GM23338 (cell line): ENCODE results near the gene VSIG10L. TPM values are rescaled to one million over a fixed set of nuclear protein-coding genes. Genes with fewer than 3 reads are reported as not detected.

Experiments
- ATAC-seq: fragments of 200-7000 bp; cut with Tn5 transposase; 3 replicates; pipeline ENCODE4 v1.9.1; 2020
- DNase-seq: peaks from one replicate; pipeline ENCODE4 v3.0.0-alpha.2; 2015; ENCODE audit warnings: low spot score
- H2AFZ ChIP-seq: fragments of 200-600 bp; sonication (generic); 2 replicates; pipeline ENCODE4 v1.8.0; 2016; ENCODE audit warnings: antibody characterized with exemption, mild to moderate bottlenecking, moderate library complexity
- H3F3A ChIP-seq: fragments of 200-600 bp; sonication (generic); replicated peaks from 2 replicates; pipeline ENCODE4 v1.8.0; 2017; ENCODE audit warnings: antibody characterized with exemption, mixed run types, low read depth
- H3K27ac ChIP-seq: fragments of 200-600 bp; sonication (generic); 2 replicates; pipeline ENCODE4 v1.6.1; 2016; ENCODE audit warnings: low read depth
- H3K27me3 ChIP-seq: fragments of 200-600 bp; sonication (generic); 2 replicates; pipeline ENCODE4 v1.8.0; 2016; ENCODE audit warnings: mild to moderate bottlenecking, mixed run types, moderate library complexity; ENCODE audit not compliant: insufficient read depth
- H3K36me3 ChIP-seq: fragments of 200-600 bp; sonication (generic); 2 replicates; pipeline ENCODE4 v1.8.0; 2016; ENCODE audit warnings: mild to moderate bottlenecking; ENCODE audit not compliant: insufficient read depth
- H3K4me1 ChIP-seq: fragments of 200-600 bp; sonication (generic); 2 replicates; pipeline ENCODE4 v1.8.0; 2016; ENCODE audit warnings: mild to moderate bottlenecking, moderate library complexity; ENCODE audit not compliant: insufficient read depth
- H3K4me2 ChIP-seq: fragments of 200-600 bp; sonication (generic); 2 replicates; pipeline ENCODE4 v1.7.1; 2017; ENCODE audit warnings: mixed run types
- H3K4me3 ChIP-seq: fragments of 200-600 bp; sonication (generic); 2 replicates; pipeline ENCODE4 v1.6.1; 2016; ENCODE audit warnings: mixed run types
- H3K79me2 ChIP-seq: fragments of 200-600 bp; sonication (generic); replicated peaks from 2 replicates; pipeline ENCODE4 v1.8.0; 2017; ENCODE audit warnings: mild to moderate bottlenecking; ENCODE audit not compliant: insufficient read depth
- H3K9me2 ChIP-seq: fragments of 200-600 bp; sonication (generic); 2 replicates; pipeline ENCODE4 v1.8.0; 2017; ENCODE audit not compliant: insufficient read depth
- H4K20me1 ChIP-seq: fragments of 200-600 bp; sonication (generic); replicated peaks from 2 replicates; pipeline ENCODE4 v1.8.0; 2017; ENCODE audit warnings: mild to moderate bottlenecking; ENCODE audit not compliant: insufficient read depth
- H3K27ac Mint-ChIP-seq: 2 replicates; pipeline ENCODE4 v1.8.0; 2020; ENCODE audit warnings: inconsistent platforms, mild to moderate bottlenecking, moderate library complexity, mixed read lengths
- H3K27me3 Mint-ChIP-seq: 3 replicates; pipeline ENCODE4 v1.8.0; 2022; ENCODE audit warnings: low read depth, mild to moderate bottlenecking, moderate library complexity, mixed read lengths, inconsistent platforms; ENCODE audit not compliant: insufficient read depth, poor library complexity
- H3K36me3 Mint-ChIP-seq: 3 replicates; pipeline ENCODE4 v1.8.0; 2021; ENCODE audit warnings: low read depth, mild to moderate bottlenecking, inconsistent platforms, moderate library complexity, mixed read lengths
- H3K4me1 Mint-ChIP-seq: 3 replicates; pipeline ENCODE4 v1.8.0; 2020; ENCODE audit warnings: mild to moderate bottlenecking, inconsistent platforms, mixed read lengths
- H3K4me3 Mint-ChIP-seq: 3 replicates; pipeline ENCODE4 v1.8.0; 2021; ENCODE audit warnings: moderate library complexity, mild to moderate bottlenecking, inconsistent platforms, mixed read lengths
- H3K9me3 Mint-ChIP-seq: 3 replicates; pipeline ENCODE4 v1.8.0; 2020; ENCODE audit warnings: moderate library complexity, mild to moderate bottlenecking, inconsistent platforms, mixed read lengths
- CTCF ChIP-seq, 2 experiments: fragments of 200-600 bp in 1 of 2; sonication (generic) in 1 of 2; conservative IDR thresholded peaks; 2 replicates each; pipeline versions ENCODE4 v1.5.1 to v1.6.1; 2016 to 2017; ENCODE audit warnings: antibody characterized with exemption in 2 of 2, low read depth in 2 of 2, mild to moderate bottlenecking in 2 of 2, moderate library complexity in 1 of 2
- JUNB ChIP-seq: IDR thresholded peaks from one replicate; pipeline ENCODE4 v1.6.1; 2016; ENCODE audit warnings: antibody characterized with exemption; ENCODE audit not compliant: unreplicated experiment
- NANOG ChIP-seq: IDR thresholded peaks from 2 replicates; pipeline ENCODE4 v1.6.1; 2016; ENCODE audit warnings: antibody characterized with exemption, borderline replicate concordance
- POLR2AphosphoS5 ChIP-seq: IDR thresholded peaks from 2 replicates; pipeline ENCODE4 v1.6.1; 2016; ENCODE audit warnings: antibody characterized with exemption, low read depth
- STAT1 ChIP-seq: IDR thresholded peaks from one replicate; pipeline ENCODE4 v1.6.1; 2016; ENCODE audit warnings: antibody characterized with exemption; ENCODE audit not compliant: unreplicated experiment
- ZNF114 ChIP-seq: fragments of 250-450 bp; sonication (Bioruptor Pico); IDR thresholded peaks from 2 replicates; pipeline ENCODE4 v1.5.0; 2020; ENCODE audit warnings: mild to moderate bottlenecking, moderate library complexity
- ZNF331 ChIP-seq: fragments of 250-450 bp; sonication (Bioruptor Pico); IDR thresholded peaks from 2 replicates; pipeline ENCODE4 v1.5.0; 2020; ENCODE audit warnings: low read depth, mild to moderate bottlenecking, moderate library complexity
- ZNF462 ChIP-seq: fragments of 250-450 bp; sonication (Bioruptor Pico); IDR thresholded peaks from 2 replicates; pipeline ENCODE4 v1.5.0; 2020; ENCODE audit warnings: mild to moderate bottlenecking, moderate library complexity
- polyA plus RNA-seq: library from polyadenylated mRNA; unstranded; fragments of >200 nt; fragmentation: Nextera tagmentation; extraction: Ambion mirVana; gene quantifications from 2 replicates; pipeline ENCODE4 v1.2.1, GENCODE V29; 2016
- total RNA-seq: library from RNA; depleted of rRNA; stranded (reverse); fragments of >200 nt; shearing (Covaris generic); gene quantifications from 2 replicates; pipeline ENCODE4 v1.2.3, GENCODE V29; 2014
- TF ChIP-seq, protein P1 (sequence below): IDR thresholded peaks from one replicate; pipeline ENCODE4 v1.6.1; 2018; ENCODE audit warnings: antibody characterized with exemption; ENCODE audit not compliant: unreplicated experiment

Gene VSIG10L
- total and polyA plus RNA-seq, 2 experiments from 2014 or later, result 9.6 to 10.4 TPM

- TF ChIP-seq ZNF114 (CRISPR knock-in tag) (no peak), JUNB (no peak), POLR2AphosphoS5 (no peak), CTCF (conservative IDR thresholded peaks at IDR 0.05; ENCODE audit: low read depth in 2 of 2) (no peak), ZNF331 (CRISPR knock-in tag) (no peak), NANOG (no peak), STAT1 (no peak)
- TF ChIP-seq, protein P1, sequence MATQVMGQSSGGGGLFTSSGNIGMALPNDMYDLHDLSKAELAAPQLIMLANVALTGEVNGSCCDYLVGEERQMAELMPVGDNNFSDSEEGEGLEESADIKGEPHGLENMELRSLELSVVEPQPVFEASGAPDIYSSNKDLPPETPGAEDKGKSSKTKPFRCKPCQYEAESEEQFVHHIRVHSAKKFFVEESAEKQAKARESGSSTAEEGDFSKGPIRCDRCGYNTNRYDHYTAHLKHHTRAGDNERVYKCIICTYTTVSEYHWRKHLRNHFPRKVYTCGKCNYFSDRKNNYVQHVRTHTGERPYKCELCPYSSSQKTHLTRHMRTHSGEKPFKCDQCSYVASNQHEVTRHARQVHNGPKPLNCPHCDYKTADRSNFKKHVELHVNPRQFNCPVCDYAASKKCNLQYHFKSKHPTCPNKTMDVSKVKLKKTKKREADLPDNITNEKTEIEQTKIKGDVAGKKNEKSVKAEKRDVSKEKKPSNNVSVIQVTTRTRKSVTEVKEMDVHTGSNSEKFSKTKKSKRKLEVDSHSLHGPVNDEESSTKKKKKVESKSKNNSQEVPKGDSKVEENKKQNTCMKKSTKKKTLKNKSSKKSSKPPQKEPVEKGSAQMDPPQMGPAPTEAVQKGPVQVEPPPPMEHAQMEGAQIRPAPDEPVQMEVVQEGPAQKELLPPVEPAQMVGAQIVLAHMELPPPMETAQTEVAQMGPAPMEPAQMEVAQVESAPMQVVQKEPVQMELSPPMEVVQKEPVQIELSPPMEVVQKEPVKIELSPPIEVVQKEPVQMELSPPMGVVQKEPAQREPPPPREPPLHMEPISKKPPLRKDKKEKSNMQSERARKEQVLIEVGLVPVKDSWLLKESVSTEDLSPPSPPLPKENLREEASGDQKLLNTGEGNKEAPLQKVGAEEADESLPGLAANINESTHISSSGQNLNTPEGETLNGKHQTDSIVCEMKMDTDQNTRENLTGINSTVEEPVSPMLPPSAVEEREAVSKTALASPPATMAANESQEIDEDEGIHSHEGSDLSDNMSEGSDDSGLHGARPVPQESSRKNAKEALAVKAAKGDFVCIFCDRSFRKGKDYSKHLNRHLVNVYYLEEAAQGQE, result no peak
These were observed 40.1 kb upstream of the VSIG10L start (continued) for GRCh38 chr19:51382004-51382403.

DNA sequence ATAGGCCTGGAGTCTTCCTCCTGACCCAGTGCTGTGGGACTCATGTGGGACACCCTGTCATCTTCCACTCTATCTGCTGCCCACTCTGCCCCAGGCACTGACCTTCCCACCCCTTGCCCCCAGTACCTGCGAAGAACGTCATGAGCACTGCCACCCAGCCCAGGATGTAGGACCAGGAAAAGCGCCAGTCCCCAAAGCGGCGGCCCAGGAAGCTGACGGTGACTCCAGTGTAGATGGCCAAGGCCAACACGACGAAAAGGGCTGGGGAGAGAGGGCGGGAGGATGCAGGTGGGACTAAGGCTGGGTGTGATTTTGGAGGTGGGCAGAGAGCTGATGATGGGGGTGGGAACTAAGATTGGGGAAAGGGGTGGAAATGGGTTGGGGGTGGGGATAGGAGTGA, 38.4 kb upstream of the VSIG10L start:
- DNase-seq, result no peak
- ATAC-seq, result no peak
- no peak overlapping the region for H3K27ac Mint-ChIP-seq
- H3K4me1 ChIP-seq, result no peaks in the 10 kb centered on the region
- H2AFZ ChIP-seq, result no peak overlapping the region
- no peak overlapping the region for H3K27ac ChIP-seq
- H3K27me3 ChIP-seq, result no peaks in the 10 kb centered on the region
- H3K9me2 ChIP-seq, result no peaks in the 10 kb centered on the region
- H3F3A ChIP-seq, result no peaks in the 10 kb centered on the region
- peaks cover 3% of the 10 kb centered on the region for H3K27me3 Mint-ChIP-seq
- no peak overlapping the region for H3K4me2 ChIP-seq
- no peaks in the 10 kb centered on the region for H3K79me2 ChIP-seq
- H3K4me3 Mint-ChIP-seq, result no peak overlapping the region
- H3K36me3 ChIP-seq, result peaks cover 5% of the 10 kb centered on the region; the same call in 1 of the 2 replicates
- no peaks in the 10 kb centered on the region for H3K4me1 Mint-ChIP-seq
- H3K36me3 Mint-ChIP-seq, result peaks cover 12% of the 10 kb centered on the region; the same call in 2 of the 3 replicates
- no peaks in the 10 kb centered on the region for H4K20me1 ChIP-seq
- peaks cover 28% of the 10 kb centered on the region for H3K9me3 Mint-ChIP-seq
- no peak overlapping the region for H3K4me3 ChIP-seq
- TF ChIP-seq STAT1 (no peak), ZNF462 (CRISPR knock-in tag) (no peak), ZNF331 (CRISPR knock-in tag) (no peak), CTCF (conservative IDR thresholded peaks at IDR 0.05; ENCODE audit: low read depth in 2 of 2) (no peak)
